HG02884 (cell line): ENCODE measurements around the gene RPS6KC1.
"Not testable (repeated sequence)": the region's sequence is repeated elsewhere in the genome, so short reads cannot be mapped to it uniquely, and the experiment has no call there.

Experiments
- ATAC-seq: cut with Tn5 transposase; IDR thresholded peaks from one replicate; pipeline ENCODE4 v1.9.1; 2021; ENCODE audit warnings: mild to moderate bottlenecking, moderate library complexity; ENCODE audit not compliant: unreplicated experiment

Gene RPS6KC1

GRCh38 chr1:213200630-213201029 lies 149.6 kb downstream of the RPS6KC1 start:
- no peak for ATAC-seq

- no peak for ATAC-seq
Observed at GRCh38 chr1:213201380-213202155, 150.5 kb downstream of the RPS6KC1 start.

GRCh38 chr1:213211201-213211600 lies 160.2 kb downstream of the RPS6KC1 start:
- ATAC-seq: no peak

GRCh38 chr1:213219076-213219475 lies 168.0 kb downstream of the RPS6KC1 start:
- not testable (repeated sequence) for ATAC-seq

- no peak for ATAC-seq
Observed at GRCh38 chr1:213221209-213221608, 170.2 kb downstream of the RPS6KC1 start.

DNA sequence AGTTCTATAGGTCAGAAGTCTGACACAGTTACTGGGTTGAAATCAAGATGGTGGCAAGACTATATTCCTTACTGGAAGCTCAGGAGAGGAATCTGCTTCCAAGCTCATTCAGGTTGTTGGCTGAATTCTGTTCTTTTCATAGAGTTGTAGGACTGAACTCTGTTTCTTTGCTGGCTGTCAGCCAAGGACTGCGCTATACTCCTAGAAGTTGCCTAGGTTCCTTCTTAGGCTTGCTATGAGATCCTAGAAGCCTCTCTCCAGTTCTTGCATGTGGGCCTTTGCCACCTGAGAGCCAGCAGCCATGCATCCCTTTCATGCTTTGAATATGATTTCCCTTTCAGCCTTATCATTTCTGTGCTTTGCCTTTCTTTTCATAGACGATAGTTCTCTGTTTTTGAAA lies 176.4 kb downstream of the RPS6KC1 start:
- no peak for ATAC-seq

DNA sequence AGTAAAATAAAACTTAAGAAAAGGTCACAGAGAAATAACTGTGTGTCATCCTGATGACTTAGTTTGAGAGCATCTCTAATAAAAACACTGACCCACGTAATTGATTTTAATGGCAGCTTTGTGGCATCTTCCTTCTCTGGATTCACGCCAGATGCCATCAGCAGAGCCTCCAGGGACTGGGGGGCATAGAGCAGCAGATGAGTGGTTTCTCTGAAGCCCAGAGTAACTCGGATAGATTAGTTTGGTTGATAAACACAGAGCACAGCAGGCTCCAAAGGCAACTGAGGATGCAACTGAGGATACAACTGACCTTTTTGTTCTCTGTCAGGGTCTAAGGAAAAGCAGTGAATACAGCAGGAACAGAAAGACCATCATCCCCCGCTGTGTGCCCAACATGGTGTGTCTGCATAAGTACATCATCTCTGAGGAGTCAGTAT lies 180.8 kb downstream of the RPS6KC1 start:
- no peak for ATAC-seq

- ATAC-seq: no peak
Observed at GRCh38 chr1:213242883-213243282, 191.8 kb downstream of the RPS6KC1 start.

DNA sequence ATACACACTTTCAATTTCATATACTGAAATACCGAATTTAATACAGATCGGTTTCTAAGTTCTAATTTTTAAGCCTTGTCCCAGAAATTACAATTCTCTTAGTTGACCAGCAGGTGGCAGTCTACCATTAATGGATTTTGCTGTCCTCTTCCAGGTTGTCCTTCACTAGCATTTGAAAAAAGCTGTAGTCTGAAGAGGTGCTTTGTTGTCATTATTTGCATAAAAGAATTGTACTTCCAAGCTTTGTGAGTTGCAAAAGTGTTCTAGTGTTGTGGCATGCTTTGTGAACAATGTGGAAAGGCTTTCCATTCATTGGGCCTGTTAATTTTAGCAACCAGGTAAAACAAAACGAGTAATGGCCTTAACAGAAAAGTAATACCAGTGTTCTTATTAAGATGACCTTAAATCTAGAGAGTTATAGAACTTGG lies 193.6 kb downstream of the RPS6KC1 start:
- ATAC-seq: peak; percentile 65

DNA sequence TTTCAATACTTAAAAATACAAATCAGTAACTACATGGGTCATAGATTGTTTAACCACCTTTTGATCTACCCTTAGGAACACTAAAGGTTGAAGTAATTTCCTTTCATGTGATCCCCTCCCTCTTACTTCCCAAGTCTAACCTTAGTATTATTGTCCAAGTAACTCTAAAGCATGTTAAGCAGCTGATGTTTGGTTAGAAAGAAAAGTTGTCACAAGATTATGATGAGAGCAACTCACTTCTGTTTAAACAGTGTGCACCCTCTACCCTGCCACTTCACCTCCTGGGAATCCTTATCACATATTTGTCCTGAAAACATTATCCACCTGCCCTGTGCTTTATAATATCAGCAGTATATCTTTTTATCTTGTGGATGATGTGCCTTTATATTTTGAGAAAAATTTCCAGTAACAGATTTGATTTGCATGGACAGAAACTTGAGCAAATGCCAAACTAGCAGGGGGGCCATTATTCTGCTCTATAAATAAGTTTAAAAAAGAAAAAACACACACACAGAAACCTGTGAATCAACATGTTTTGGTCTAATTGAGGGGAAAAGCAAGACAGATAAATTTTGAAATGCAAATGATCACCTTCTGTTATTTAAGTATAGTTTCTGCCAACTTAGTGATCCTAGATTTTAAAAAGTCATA lies 194.3 kb downstream of the RPS6KC1 start:
- ATAC-seq: no peak

DNA sequence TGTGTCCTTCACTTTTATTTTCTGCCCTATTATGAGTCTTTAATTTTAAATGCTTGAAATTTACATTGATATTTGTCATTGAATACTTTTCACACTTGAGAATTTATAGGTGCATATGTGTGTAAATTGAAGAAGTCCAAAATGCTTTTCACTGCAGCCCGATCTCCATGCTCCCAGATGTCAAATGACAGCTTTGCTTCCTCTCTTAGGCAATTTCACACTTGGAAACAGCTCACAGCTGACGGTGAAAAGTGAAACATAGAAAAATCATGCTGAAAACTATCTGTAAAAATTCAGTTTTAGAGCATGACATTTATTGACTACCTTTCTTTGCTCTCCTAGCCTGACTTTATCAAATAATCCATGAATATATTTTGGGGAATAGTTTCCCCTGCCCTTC lies 196.0 kb downstream of the RPS6KC1 start:
- ATAC-seq: no peak

GRCh38 chr1:213249395-213249794 lies 198.4 kb downstream of the RPS6KC1 start:
- no peak for ATAC-seq

DNA sequence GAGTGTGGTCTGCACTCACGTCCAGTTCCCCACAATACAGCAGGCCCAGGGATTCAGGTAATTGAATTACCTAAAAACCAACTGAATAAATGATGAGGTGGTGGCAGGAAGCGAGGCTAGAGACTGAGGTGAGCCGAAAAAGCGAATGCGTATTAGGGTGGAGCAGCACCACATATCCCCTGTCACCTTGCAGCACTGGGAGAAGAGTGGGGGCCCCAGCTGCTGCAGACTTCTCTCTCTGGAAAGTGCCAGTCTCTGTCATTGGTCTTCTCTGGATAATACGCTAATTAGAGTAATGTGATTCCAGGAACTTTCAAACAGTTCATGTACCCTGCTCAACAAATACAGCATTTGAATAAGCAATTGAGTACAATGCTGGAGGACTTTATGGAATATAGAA lies 199.0 kb downstream of the RPS6KC1 start:
- ATAC-seq: no peak

GRCh38 chr1:213250446-213250845 lies 199.4 kb downstream of the RPS6KC1 start:
- ATAC-seq: no peak

- ATAC-seq: no peak
Observed at GRCh38 chr1:213251972-213252371, 200.9 kb downstream of the RPS6KC1 start.

DNA sequence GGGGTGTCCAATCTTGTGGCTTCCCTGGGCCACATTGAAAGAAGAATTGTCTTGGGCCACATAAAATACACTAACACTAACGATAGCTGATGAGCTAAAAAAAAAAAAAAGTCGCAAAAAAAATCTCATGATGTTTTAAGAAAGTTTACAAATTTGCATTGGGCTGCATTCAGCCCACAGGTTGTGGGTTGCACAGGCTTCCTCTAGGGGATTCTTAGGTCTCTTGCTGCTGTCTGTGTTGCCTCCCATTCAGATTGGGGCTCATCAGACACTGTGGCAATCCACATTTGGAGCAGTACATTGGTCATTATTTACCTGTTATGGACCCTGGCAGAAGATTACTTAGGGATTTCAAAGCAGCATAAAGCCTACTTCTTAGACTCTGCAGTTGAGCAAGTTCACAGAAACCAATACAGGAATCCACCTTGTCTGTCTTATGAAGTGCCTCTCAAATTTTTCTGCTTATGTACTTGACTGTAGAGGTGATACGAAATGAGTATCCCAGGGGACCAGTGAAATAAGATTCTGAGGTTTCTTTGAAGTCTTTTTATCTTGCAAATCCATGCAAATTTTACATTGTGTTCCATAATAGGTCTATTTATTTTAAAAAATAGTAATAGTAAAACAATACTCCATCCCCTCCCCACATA lies 205.5 kb downstream of the RPS6KC1 start:
- peak; percentile 88 for ATAC-seq

DNA sequence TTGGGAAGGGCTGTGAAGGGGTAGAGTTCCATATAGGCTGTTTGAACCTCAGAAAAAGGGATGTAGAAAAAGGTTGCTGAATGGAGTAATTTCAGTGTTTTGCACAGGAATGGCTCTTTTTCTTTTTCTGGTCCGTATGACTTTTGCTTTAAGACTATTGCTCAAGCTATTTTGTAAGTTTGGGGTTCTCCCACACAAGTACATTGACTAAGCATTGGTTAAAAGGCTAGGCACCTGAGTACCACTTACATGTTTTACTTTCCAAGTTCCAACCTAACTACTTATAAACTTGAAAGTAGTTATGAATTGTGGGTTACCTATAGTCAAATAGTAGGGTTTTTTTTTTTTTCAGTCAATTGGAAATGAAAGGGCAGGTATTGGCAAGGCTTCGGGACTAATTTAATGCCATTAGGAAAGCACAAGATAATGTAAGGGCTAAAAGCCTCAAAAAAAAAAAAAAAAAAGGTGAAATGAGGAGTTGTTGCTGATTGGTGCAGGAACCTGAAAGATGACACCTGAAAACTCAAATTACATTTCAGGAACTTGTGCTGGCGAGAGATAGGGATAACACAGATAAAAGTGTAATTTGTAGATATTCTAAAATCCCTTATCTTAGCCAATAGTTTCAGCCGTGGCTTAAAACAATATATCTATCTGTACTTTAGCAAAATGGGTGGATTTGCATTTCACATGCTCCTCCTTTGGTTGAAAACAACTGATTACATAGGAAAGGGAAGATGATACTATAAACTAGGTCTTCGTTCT lies 209.5 kb downstream of the RPS6KC1 start:
- ATAC-seq: no peak

DNA sequence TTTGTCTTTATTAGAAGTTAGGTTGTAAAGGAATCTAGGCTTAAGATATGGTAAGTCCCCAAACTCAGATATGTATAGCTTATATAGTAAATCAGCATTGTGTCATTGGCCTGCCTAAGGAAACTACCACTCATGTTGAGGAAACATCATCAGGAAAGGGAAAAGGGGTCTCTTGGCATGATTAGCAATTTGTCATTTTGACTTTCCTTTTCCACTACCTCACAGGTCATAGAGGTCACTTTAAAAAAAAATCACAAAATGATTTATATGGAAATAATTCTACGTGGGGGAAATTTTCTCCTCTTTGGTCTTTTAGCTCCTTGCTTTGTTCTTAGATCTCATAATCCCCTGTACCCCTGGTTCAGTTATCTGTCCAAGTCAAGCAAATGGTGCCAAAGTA lies 213.5 kb downstream of the RPS6KC1 start:
- no peak for ATAC-seq

DNA sequence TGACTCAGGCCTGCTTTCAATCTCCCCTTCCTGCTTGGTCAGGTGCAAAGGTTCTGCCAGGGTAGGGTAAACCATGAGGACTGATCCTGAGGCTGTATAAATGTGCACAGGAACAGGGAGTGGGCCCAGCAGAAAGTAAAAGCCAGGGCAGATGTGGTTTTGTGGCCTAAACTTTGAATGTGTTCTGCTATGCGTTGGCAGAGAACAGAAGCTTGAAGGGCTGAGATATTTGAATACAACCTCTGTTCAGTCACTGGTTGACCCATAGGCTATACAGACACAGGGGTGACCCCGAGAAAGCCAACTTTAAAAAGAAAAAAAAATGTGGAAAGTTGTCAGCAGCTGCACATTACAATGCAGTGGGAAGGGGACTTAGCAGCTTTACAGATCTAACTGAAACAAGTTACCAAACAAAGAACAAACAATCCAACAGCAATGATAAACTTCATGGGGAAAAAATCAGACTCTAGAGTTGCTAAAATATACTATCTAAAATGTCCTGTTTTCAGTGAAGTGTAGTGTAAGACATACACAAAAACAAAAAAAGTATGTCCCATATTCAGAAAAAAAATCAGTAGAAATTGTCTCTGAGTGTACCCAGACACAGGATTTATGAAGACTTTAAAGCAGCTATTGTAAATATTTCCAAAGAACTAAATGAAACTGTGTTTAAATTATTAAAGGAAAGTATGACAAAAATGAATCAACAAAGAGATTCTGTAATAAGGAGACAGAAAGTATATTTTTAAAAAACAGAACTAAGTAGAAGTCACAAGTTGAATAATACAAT lies 216.1 kb downstream of the RPS6KC1 start:
- no peak for ATAC-seq

- no peak for ATAC-seq
Observed at GRCh38 chr1:213268221-213268620, 217.2 kb downstream of the RPS6KC1 start.
